SH-SY5Y (cell line): ENCODE measurements around the gene VOPP1.

ENCODE experiments used
- GATA2 ChIP-seq: IDR thresholded peaks from 2 replicates; pipeline ENCODE4 v1.6.1; 2011; ENCODE audit warnings: mild to moderate bottlenecking, low read depth, low read length
- GATA3 ChIP-seq: IDR thresholded peaks from 2 replicates; pipeline ENCODE4 v1.6.1; 2011; ENCODE audit warnings: low read depth, mild to moderate bottlenecking, low read length, moderate library complexity

The VOPP1 gene

GRCh38 chr7:55501611-55502010 is 70.7 kb downstream of the VOPP1 start:
- TF ChIP-seq GATA2 (no peak), GATA3 (no peak)

GRCh38 chr7:55500117-55500756 is 72.1 kb downstream of the VOPP1 start:
- TF ChIP-seq GATA2 (no peak), GATA3 (no peak)

- TF ChIP-seq GATA3 (no peak), GATA2 (no peak)
Measured at GRCh38 chr7:55499591-55499990, 72.7 kb downstream of the VOPP1 start.

- TF ChIP-seq GATA3 (no peak), GATA2 (peak; percentile 22; the same call in 1 of the 2 replicates)
Measured at GRCh38 chr7:55498770-55499169, 73.5 kb downstream of the VOPP1 start.

DNA sequence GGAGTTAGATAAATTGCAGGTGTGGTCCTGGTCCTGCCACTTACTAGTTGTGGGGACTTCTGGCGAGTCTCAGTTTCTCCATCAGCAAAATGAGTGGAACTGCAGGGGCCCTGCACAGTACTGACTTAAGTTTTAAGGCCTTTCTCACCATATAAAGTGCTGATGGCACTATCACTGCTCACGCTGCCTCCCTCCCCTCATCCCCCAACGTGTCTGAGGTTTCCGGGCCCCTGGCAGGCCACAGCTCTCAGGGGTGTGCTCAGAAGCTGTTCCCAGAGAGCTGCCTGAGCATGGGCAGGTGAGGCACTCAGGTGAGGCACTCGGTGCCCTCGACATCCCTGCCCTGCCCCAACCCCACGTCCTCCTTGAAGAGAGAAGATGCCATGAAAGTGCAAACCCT is 74.2 kb downstream of the VOPP1 start:
- TF ChIP-seq GATA3: no peak
- no peak for TF ChIP-seq GATA2

DNA sequence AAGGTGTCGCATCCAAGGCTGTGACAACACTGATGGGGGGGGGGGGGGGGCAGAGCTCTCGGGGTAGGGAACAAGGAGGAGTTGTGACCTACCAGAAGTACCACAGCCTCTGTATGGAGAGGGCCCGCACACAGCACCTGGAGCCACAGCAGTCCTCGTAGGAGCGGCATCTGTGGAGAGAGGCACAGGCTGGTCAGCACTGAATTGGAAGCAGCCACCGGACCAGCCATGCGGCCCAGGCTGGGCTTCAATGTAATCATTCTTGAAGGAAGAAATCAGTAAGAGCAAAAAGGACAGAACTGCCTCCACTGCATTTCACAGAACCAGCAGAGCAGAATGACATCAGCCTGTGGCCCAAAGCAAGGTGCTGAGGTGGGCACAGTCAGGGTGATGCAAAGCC is 74.8 kb downstream of the VOPP1 start:
- TF ChIP-seq GATA2 (no peak), GATA3 (no peak)

DNA sequence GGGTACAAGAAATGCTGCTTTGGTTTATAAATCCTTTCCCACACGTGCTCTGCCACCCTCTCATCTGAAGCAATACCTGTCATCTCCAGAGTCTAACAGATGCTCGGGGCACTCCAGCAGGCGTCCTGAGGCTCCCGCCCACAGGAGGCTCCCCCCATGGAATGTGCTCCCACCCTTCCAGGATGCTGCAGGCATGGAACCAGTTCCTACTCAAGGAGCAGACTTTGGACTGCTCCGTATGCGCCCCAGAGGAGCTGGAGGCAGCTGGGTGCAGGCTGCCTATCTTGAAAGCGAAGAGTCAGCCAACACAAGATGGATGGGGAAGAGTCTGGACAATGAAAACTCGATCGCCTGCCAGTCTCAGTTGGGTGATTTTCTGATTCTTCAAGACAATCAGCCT is 75.4 kb downstream of the VOPP1 start:
- TF ChIP-seq GATA3 (no peak), GATA2 (no peak)

GRCh38 chr7:55494951-55495350 is 77.4 kb downstream of the VOPP1 start:
- TF ChIP-seq GATA2 (no peak), GATA3 (no peak)

GRCh38 chr7:55493408-55493807 is 78.9 kb downstream of the VOPP1 start:
- no peak for TF ChIP-seq GATA3
- TF ChIP-seq GATA2: no peak

DNA sequence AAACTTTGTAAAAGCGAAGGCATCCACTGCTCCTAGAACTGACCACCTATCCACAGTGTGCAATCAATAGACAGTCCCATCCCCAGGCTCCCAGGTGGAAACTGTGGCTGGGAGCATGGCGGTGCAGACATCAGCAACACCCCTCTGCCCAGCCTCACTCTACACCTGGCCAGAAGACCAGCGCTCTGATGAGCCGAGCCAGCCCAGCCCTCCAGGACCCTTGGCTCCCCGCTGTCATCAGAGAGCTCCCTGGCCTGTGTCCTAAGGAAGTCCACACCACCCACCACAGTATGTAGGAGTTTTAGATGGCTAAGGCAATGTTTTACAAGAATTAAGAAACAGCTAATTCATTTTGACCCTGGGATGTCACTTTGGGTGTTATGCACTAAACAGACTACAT is 81.0 kb downstream of the VOPP1 start:
- TF ChIP-seq GATA3: no peak
- no peak for TF ChIP-seq GATA2

DNA sequence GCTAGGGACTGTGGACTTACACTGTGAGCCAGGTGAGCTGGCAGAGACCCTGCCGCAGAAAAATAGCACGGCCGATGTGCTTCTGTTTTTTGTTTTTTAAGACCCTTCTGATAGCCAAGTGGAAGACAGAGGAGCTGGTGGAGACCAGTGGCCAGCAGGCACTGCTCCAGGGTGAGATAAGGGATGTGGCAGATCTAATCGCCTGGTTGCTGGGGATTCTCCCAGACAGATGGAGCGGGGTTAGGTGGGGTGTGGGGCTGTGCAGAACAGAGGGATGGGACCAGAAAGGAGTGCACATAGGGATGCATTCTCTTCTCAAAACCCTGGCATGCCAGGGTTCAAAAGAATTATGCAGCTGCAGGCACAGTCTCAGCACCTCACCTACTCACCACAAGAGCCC is 82.2 kb downstream of the VOPP1 start:
- TF ChIP-seq GATA2: peak; percentile 100
- TF ChIP-seq GATA3: peak; percentile 95

GRCh38 chr7:55489552-55489951 is 82.8 kb downstream of the VOPP1 start:
- no peak for TF ChIP-seq GATA3
- TF ChIP-seq GATA2: no peak

DNA sequence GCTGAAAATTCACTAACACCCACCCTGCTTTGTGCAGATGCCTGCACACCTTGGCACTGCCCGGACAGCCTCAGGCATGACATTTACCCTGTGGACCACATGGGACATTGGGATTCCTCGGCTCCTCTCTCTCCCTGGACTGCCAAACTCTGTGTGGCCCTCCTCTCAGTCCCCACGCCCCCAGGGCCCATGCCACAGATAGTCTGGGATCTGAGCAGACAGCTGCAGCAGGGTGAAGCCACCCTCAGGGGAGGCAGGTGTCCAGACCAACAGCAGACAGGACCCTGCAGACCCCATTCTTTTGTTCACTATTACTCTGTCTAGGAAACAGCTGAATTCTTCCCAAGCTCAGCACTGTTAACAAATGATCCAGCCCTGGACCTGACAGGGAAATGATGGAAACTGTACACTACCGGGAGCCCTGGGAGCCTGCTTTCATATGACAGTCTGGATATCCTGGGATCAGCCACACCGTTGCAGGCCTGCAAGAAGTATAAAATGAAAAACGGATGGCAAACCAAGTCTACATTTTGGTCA is 83.4 kb downstream of the VOPP1 start:
- TF ChIP-seq GATA2: no peak
- TF ChIP-seq GATA3: no peak

DNA sequence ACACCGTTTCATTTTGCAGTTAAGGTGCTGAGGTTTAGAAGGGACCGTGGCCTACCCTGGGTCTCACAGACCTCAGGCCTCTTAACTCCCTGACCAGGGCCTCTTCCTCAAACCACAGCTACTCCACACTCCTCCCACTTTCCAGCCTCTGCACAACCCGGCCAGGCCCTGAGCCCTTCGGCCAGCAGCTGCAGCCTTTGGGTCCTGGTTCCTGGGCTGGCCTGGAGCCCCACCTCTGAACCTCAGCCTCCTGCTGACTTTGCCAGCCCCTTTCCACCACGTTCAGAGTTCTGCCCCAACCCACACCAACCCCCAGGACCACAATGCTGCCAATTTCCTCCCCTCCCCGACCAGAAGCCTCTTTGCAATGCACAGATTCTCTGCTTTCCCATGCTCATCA is 84.1 kb downstream of the VOPP1 start:
- TF ChIP-seq GATA3 (no peak), GATA2 (no peak)

GRCh38 chr7:55486991-55487390 is 85.3 kb downstream of the VOPP1 start:
- TF ChIP-seq GATA3 (no peak), GATA2 (no peak)
